NCI-H526 treated with DMSO at 0.1 percent for 48 hours (cell line): ENCODE results near the gene COA4.
"Not testable (repeated sequence)": the region's sequence is repeated elsewhere in the genome, so short reads cannot be mapped to it uniquely, and the experiment has no call there.

Source experiments
- DNase-seq: peaks from one replicate; lab custom pipeline; 2025; lab: John Stamatoyannopoulos, UW

COA4 gene

DNA sequence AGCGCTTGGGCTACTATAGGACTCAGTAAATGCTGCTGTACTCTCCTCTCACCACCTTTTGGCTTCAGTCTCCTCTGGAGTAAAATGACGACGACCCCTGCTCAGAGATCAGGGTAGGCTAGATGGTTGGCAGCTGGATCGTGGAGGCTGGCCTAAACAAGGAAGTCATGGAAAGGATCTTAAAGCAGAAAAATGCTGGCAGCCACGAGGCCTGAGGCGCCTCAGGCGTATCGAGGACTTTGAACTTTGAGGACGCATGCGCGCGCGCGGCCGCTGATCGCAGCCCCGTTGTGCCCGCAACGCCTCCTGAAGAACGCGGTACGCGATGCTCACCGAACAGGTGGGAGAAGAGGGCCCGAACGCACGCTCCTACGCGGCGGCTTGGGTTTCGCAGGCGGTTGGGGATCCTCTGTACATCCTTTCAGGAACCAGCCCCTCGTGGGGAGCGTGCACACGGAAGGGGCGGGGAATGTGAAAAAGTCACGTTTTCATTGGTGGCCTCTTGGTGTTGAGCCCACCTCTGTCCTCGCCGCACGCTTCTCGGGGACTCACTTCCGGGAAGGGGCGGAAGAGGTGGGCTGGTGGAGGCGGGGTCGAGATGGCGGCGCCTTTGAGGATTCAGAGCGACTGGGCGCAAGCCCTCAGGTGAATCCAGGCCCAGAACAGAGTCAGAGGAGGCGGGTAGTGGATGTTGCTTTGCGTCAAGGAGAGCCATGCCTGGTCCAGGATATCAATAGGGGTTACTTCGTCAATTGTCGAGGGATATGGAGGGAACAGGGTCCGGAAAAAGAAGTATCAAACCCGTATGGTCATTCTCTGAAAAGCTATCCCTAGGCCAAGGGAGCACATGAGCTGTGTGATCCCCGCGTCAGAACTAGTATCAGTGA, at the start of gene COA4, which contains the start of gene PAAF1:
Gene COA4 (minus strand): TSS at position 423 of the 887 bp plus-strand sequence. CDS start 3,468 bp downstream, outside the sequence.
Gene PAAF1 (plus strand): TSS at position 576 of the 887 bp plus-strand sequence. CDS start 23 bp downstream, at position 599.
- DNase-seq, result peak; percentile 99

DNA sequence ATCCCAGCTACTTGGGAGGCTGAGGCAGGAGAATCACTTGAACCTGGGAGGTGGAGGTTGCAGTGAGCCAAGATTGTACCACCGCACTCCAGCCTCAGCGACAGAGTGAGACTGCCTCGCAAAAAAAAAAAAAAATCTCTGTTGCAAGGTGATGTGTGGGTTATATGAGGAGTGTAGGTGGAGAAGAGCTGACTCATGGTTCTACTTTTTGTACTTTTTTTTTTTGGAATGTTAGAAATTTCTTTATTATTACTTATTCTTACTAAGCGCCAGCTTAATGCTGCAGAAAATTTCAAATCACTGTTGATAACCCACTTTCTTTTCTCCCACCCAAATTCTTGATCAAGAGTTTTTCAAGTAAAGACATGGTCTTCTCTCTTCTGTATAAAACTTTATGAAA, 44.5 kb upstream of the COA4 start:
- DNase-seq, result no peak

DNA sequence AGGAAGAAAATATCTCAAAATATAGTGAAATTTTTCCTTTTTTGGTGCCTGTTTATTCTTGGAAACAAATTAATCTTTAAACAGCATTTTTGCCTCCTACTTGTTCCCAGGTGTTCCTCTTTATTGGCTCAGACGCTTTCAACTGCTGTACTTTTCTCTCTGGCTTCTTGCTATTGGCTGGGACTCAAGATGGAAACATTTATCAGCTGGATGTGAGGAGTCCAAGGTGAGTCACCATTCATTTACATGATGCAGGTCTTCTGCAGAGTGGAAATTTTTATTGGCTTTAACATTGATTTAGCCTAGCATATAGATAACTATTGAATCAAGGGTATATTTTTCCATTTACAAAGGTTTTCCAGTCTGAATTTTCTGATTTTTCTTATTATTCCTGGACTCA, 39.8 kb upstream of the COA4 start:
- DNase-seq, result no peak

DNA sequence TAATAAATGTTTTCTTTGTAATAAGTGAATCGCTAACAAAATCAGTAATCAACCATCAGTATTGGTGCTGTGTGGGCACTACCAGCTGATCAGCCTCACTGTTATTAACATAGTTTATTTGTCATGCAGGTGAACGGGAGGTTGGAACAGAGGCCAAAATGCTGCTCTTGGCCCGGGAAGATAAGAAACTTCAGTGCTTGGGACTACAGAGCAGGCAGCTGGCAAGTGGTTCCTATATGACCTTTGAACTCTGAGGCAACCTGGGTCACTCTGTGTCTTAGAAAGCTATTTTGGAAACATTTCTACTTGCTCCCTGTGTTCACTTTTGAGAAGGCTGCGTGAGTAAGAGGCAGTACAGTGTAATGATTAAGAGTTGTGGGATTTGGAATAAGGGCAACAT, 37.6 kb upstream of the COA4 start:
- DNase-seq, result no peak

DNA sequence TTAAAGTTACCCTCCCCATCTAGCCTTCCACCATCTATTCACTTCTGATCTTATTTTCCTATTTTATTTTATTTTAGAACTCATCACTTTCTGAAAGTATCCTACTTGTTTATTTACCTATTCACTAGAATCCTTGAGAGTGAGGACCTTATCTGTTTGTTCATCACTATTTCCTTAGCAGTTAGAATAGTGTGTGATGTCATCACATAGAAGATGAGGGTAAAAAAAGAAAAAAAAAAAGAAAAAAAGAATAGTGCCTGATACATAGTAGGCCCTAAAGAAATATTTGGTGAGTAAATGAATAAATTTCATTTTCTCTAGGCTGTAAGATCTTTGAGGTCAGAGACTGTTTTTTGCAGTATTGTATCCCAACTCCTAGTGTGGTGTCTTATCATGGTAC, 36.8 kb upstream of the COA4 start:
- no peak for DNase-seq

DNA sequence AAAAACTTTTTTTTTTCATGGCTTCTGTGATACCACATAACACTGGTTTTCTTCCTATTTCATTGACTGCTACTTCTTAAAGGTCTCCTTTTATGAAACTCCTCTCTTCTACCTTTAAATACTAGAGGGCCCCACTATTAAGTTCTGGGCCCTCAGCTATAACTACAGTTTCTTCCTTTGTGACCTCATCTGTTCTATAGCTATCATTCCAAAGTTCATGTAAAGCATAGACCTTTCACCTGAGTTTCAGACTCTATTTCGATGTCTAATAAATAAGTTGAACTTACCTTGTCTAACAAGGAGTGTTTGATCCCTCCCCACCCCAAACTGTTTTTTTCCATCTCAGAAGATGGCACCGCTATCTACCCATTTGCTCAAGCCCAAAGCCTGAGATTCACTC, 35.4 kb upstream of the COA4 start:
- DNase-seq, result no peak

DNA sequence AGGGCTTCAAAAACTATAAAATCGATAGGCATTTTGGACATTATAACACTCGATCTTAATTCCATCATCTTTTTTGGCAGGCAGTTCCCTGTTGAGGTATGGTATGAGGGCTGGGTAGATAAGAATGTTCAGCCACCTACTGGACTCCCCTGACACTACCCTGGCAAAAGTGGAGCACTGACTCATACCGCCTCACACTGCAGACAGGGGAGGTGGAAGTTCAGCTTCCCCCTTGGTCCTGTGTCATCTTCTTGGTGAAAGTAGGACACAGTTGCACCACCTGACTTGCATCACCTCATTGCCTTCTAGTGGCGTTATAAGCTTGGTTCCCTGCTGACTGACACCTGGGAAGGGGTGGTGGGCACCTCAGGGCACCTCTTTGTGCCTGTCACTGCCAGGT, 30.5 kb upstream of the COA4 start:
- DNase-seq, result no peak

DNA sequence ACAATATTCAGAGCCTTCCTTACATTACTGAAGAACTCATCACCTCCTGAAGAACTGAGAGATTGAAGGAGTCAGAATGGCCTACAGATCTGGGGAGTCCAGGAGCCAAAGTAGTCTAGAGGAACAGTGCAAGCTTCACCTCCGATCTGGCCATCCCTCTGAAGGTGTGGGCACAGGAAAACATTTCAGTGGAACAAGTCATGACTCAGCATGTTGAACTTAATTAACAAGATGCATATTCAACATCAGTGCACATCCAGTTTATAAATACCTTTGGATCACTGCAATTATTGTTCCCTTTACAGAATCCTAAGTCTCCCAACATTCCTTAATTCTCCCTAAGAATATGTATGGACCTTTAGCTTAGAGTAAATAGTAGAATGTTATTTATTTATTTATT, 25.7 kb upstream of the COA4 start:
- no peak for DNase-seq

DNA sequence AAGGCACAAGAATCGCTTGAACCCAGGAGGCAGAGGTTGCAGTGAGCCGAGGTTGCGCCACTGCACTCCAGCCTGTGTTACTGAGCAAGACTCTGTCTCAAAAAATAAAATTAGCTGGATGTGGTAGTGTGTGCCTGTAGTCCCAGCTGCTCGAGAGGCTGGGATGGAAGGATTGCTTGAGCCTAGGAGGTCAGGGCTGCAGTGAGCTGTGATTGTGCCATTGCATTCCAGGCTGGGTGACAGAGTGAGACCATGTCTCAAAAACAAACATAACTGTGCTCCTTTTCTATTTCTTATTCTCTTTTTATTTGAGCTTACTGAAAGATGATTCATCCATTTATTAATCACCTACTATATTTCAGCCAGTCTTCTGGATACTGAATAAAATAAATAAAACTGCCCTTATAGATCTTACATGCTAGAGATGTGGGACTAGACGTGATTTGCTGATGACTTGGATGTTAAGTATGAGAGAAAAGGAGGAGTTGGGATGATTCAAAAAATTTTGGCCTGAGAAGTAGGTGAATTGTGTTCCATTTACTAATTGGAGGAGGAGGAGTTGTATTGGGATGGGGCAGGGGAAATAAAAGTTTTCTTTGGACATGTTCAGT, 18.2 kb upstream of the COA4 start:
- DNase-seq, result no peak

DNA sequence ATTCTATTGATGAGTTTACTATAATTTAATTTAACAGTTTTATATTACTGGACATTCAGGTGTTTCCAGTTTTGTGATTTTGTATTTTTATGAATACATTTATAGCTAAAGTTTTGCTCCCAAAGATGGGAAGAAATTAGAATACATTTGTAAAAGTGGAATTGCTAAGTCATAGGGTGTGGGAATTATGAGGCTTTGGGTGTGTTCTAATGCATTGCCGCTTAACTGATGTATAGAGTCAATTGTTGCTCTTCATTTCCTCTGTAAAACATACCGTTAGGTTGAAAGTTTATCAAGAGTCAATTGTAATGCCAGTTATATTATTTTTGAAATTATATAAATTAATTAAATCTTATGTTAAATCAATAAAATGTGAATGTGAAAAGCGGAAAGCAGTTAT, 16.4 kb upstream of the COA4 start:
- DNase-seq, result no peak

DNA sequence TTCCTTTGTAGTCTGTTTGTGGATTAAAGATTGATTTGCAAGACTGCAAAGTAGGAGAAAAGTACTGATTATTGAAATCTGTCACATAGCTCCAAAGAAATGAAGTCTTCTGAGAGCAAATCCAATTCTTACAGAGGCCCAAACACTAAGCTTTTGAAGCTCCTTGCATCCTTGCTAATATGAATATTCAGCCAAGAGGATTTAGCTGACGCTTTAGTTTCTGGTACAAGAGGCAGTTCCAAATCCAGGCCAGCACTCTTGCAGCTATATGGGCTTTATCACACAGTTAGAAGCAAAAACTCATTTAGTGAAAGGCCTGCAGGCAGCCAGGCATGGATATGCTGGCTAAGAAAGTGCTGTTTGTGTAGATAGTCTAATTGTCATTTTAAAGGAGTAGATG, 12.9 kb upstream of the COA4 start:
- no peak for DNase-seq

DNA sequence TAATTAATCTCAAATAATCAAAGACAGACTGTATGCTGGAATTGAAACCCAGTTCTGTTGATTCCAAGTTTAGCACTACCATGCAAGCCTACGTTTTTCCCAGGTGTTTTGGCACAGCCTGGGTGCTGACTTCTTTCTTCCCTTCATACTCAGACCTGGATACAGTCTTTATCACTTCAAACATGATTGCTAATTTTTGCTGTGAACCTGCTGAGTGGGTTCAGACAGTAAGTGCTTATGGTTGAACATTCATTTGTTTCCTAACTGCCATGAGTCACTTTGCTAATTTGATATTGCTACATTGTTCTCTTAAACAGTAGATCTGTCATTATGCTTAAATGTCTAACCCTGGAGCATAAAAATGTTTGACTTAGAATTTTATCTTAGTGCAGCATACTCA, 12.4 kb upstream of the COA4 start:
- DNase-seq, result no peak

DNA sequence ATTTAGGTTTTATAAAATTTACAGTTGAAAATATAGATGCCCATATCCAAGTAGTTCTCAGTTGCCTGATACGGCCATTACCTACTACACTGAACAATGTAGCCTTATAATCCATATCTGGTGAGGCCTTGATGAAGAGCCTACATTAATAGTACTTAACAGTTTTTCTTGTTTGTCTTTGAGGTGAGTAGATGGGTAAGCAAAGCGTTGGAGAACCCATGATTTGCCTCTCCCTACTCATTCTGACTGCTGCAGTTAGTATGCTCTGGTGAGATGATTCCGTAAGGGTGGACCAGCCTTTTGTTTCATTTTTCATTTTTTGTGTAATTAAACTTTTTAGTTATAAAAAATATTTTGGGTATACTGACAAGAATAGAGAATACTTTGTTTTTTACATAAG, 11.6 kb upstream of the COA4 start:
- no peak for DNase-seq

DNA sequence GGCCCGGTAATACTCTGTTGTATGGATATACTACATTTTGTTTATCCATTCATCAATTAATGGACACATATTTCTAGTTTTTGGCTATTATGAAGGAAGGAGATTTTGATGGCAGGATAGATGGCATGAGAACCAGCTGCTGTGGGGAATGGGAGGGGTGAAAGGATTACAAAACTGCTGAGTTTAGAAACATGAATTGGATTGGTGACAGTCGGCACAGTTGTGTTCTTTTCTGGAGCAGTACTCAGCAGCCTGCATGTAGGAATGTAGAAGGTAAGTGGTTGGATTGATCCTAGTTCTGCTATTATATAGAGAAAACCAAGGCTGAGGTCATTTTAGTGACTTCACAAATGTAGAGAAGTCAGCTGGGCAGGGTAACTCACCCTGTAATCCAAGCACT, 7.2 kb upstream of the COA4 start:
- DNase-seq, result no peak

DNA sequence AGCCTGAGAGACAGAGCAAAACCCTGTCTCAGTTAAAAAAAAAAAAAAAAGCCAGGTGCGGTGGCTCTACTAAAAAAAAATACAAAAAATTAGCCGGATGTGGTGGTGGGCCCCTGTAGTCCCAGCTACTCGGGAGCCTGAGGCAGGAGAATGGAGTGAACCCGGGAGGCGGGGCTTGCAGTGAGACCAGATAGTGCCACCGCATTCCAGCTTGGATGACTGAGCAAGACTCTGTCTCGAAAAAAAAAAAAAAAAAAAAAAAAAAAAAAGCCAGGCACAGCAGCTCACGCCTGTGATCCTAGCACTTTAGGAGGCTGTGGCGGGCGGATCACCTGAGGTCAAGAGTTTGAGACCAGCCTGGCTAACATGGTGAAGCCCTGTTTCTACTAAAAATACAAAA, 3.8 kb upstream of the COA4 start:
- not testable (repeated sequence) for DNase-seq

DNA sequence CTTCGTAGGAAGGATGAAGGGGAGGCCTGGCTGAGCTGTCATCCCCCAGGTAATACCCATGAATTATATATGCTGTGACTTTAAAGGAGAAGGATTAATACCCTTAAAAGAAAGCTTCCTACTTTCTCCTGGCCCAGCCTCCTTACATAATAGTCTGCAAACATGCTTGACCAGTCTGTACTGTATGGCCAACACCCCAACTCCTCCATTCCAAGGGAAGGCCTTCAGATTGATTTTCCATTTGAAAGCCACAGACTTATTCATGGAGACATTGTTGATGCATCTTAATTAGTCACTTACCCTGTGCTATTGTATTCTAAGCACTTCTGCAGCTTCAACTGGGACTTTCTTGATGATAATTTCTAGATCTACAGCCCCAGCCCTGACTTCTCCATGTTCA, 2.1 kb upstream of the COA4 start:
- DNase-seq, result no peak

DNA sequence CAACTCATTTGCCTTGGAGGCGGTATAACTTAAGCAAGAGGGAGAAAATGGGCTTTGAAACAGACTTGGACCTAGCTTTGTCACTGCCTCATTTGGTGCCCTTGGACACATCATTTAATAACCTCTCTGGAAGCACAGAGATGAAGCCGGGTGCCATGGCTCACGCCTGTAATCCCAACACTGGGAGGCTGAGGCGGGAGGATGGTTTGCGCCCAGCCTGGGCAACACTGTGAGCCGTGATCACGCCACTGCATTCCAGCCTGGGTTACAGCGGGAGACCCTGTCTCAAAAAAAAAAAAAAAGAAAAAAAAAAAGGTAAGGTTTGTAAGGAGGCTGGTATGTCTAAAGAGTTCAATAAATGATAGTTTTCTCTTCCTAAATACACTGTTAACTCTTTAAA, 806 bp downstream of the COA4 start:
- peak; percentile 10 for DNase-seq

DNA sequence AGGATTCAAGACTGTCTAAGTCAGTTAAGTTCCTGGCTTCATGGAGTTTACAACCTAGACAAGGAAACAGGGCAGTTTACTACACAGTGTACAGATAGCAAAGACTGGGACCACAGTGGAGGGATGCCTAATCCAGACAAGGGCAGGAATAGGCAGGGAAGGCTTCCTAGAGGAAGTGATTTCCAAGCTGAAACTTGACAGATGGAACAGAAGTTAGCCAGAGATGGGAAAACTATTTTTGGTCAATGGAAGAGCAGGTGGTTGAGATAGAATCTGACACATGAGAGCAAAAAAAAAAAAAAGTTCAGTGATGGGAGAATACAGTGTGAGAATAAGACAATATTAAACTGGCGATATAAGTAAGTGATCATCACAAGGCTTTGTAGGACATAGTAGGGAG, 1.3 kb downstream of the COA4 start:
- DNase-seq, result no peak

DNA sequence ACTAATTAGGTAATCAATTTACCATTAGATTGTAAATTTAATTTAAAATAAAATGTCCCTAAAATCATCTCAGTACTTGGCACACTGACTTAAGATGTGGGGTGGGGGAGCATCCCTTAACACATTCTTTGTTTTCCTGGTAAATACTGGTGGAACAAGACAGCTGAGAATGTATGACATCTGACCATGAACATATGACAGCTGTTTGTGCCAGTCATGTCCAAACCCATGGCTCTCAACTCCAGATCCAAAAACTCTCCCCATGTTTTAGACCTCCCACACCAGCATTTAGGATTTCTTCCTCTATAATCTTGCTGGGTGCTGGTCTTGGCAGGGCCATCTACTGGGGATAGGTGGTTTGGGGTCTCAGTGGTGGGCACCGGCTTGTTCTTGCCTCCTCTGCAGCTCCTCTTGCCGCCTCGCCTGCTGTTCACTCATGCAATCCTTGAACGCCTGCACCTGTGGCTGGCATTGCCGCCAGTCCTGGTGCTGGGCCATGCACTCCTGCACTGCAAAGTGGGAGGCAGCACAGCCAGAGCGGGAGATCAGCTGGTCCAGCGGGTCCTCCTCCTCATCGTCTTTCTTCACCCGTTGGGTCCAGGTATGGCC, 3.8 kb downstream of the COA4 start:
- no peak for DNase-seq

DNA sequence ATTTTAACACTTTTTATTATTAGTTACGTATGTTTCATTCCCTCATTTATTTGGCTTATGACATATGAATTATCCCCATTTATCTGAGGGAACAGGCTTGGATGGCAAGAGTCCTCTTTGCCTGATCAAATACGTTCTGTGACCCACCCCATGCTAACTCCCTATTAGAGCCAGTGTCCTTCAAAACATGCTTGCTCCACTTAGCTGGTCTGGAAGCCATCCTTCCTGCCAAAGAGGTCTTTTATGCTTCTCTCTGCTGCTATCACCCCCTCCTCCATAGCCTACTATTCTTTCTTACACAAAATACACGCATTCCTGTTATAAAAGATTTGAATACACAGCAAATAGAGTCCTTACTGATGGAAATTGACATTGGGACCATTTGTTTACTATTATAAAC, 6.4 kb downstream of the COA4 start:
- DNase-seq, result no peak

DNA sequence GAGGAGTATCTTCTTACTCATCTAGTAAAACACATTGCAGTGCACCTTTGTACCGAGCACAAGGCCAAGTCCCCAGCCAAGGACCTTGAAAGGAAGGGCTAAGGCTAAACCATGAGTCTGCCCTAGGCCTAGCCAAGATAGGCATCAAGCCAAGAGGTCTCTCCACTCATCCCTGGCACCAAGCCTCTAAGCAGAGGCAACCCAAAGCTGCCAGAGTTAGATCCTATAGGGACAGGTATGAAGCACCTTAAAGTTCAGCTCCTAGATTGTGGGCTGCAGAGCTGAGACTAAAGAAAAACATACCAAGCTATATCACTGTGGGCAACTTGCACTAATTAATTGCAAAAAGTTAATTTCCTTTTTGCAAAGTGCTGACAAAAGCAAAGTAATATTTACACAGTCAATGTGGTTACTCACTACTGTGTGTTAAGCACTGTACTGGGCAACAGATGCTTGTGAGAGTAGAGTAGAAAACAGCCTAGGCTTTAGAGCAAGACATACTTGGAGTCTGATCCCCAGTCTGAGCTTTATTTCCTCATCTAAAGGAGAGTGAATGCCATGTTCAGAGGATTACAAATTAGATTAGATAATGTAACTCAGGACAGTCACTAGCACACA, 7.2 kb downstream of the COA4 start:
- DNase-seq, result no peak

DNA sequence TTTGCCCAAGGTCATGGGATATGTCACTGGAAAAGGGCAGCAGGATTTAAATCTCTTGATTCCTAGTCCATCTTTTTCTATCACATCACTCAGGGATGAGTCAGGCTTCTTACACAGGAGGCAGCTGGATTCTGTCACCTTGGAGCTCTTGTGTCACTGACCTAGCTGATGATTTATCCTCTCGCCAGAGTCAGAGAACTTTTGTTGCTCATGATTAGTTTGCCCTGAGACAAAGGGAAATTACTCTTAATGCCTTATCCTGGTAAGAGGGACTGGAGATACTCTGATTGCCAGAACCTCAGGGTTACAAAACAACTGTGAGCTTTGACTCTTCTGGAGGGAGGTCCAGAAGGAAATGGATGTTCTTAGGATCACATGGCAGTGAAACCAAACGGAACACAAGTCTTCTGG, 10.1 kb downstream of the COA4 start:
- no peak for DNase-seq

DNA sequence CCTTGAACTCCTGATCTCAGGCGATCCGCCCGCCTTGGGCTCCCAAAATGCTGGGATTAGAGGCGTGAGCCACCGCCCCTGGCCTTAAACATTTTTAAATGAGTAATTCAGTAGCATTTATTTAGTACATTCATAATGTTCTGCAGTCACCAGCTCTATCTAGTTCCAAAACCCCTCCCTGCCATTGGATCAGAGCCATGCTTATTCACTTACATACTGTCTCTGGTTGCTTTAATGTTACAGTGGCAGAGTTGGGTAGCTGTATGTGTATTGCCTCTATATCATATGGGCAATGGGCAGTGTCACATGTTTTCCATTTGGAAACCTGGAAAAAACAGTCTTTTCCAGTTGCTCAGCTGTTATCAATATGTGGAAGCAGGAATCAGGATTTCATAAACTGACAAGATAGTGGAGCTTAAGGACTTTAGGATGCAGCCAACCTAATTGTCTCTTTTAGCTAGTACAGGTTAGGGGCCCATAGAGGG, 10.5 kb downstream of the COA4 start:
- DNase-seq, result no peak
